HG03520 (cell line): ENCODE data around the gene BTBD10.

Experiments
- ATAC-seq: cut with Tn5 transposase; IDR thresholded peaks from one replicate; pipeline ENCODE4 v1.9.1; 2021; ENCODE audit warnings: mild to moderate bottlenecking, moderate library complexity; ENCODE audit not compliant: unreplicated experiment

Gene BTBD10

DNA sequence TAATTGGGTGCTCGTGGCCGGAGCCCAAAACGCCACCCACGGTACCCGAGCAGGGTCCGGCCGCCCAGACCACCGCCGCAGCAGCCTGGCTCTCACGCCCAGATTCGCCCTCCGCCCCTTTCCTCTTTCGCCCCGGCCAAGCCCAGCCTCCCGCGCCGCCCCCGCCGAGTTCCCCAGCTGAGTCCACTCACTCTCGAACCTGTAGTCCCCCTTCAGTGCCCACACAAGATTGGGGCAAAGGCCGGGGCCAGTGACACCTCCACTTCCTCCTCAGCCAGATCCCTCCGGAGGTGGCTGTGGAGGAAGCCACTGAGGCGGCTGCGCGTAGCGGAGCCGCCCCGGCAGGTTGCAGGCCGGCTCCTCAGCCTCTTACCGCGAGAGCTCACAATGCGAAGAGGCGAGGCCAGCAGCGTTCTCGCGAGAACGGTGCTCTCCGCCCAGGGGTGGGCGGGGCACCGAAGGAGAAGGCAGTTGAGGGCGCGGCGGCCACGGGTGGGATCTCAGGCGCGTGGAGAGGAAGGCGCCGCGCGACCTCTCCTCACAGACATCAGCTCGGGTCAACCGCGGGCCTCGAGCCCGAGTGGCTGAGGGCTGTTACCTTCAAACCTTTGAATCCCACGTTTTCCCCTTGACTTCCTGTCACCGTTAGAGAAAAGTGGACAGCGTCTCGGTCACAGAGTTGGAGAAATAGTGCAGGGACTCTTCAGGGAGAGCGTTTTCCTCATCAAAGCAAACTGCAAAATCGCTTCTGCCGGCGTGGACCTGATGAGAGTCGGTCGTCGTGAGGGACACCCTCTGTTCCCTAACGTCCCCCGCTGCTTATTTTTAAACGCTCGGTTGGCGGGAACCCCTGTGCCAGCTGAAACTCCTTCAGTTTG lies at the start of gene BTBD10:
Gene BTBD10, minus strand, starts transcription at position 322 of the 878 bp plus-strand sequence. CDS start 18,098 bp downstream, outside the sequence.
- peak; percentile 97 for ATAC-seq

DNA sequence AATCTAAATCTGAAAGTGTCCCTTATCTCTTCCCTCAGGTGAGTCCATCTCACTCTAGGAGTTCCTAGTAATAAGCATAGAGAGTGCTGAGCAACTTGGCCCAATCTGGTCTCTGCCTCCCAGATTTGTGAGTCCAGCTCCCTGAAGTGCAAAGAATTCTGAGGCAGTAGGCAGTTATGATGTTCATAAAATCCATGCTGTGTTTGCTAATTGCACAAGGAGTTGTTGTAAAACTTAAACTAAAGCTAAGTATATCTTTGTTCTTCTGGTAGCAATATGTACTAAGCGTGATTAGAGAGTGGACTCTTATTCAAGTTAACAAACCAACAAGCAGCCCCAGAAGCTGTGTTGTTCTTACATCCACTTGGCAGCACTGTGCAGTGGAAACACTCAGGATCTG lies 40.4 kb upstream of the BTBD10 start:
- no peak for ATAC-seq

DNA sequence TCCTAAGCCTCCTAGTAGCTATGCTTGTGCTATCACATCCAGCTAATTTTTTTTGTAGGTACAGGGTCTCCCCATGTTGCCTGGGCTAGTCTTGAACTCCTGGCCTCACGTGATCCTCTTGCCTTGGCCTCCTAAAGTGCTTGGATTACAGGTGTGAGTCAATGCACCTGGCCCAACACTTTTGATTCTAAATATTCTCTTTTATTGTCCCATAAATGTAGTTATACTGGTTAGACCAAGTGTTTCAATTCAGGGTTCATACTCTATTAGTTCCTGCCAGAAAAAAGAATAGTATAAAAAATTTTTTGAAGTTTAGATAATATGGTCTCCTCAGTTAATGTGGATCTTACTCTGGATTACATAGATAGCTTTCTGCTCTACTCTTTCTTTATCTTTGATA lies 39.5 kb upstream of the BTBD10 start:
- no peak for ATAC-seq

DNA sequence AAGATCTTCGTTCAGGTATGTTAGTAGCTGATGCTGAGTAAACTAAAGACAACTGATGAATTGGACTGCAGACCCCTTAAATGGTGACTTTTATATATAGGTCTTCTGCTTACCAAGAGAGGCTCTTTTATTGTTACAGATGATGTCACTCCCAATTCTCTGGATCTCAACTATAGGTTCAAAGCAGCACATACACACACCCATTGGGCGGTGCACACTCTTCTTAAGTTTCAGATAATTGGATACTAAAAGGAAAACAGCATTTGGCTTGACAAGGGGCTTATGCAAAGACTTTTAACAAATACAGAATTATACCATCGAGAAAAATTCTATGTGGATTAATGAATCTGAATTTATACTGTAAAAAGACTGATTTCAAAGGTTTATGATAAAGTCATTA lies 32.9 kb upstream of the BTBD10 start, which contains the start of gene PTH:
Gene PTH, minus strand, starts transcription at position 69 of the 400 bp plus-strand sequence. CDS start 3,142 bp downstream, outside the sequence.
- no peak for ATAC-seq

DNA sequence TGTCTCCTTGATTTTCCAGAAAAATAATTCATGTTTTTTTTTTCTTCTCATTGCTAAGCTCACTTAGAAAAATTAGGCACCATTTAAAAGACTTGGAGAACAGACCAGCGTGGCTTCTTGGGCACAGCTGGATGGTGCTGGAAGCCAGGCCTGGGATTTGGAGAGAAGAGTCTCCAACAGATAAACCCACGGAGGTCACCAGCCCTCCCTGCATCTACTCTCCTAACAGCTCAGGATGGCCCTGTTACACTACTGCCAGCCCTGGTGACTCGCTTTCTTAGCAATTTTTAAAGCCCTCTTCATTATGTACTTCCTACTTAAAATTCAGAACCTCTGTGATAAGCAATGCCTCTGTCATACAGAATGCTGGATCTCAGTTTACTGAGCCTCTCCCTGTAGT lies 31.0 kb upstream of the BTBD10 start:
- no peak for ATAC-seq

DNA sequence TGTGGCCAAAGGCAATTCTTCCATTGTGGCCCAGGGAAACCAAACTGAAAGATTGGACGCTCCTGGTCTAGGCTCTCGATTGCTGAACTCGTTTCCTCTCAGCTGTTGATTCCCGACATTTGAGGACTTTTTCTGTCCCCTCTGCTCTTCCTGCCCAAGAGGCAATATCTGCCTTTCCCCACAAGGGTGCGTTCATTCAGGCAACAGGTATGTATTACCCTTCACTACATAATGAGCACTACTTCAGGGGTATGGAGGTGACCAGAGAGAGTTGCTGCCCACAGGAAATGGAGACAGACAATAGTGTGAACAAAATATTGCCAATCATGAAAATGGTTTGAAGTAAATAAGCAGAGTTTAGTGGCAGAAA lies 24.6 kb upstream of the BTBD10 start:
- no peak for ATAC-seq

DNA sequence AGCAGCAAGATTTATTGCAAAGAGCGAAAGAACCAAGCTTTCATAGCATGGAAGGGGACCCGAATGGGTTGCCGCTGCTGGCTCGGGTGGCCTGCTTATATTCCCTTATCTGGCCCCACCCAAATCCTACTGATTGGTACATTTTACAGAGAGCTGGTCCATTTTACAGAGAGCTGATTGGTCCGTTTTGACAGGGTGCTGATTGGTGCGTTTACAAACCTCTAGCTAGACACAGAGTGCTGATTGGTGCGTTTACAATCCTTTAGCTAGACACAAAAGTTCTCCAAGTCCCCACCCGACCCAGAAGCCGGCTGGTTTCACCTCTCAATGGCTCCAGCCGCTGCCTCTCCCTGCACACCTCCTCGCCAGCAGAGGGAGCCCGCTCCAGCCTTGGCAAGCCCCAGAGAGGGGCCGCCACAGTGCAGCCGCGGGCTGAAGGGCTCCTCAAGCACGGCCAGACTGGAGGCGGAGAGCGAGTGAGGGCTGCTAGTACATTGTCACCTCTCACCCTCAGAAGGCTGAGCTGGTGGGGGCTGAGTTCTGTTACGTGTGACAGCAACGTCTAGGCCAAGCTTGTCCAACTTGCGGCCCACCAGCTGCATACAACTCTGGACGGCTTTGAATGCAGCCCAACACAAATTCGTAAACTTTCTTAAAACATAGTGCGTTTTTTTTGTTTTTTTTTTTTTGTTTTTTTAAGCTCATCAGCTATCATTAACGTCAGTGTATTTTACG lies 24.1 kb upstream of the BTBD10 start:
- ATAC-seq: no peak

DNA sequence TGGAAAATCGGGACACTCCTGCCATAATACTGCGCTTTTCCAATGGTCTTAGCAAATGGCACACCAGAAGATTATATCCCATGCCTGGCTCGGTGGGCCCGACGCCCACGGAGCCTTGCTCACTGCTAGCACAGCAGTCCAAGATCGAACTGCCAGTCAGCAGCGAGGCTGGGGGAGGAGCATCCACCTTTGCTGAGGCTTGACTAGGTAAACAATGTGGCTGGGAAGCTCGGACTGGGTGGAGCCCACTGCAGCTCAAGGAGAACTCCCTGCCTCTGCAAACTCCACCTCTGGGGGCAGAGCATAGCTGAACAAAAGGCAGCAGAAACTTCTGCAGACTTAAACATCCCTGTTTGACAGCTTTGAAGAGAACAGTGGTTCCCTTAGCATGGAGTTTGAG lies 17.2 kb upstream of the BTBD10 start:
- no peak for ATAC-seq

DNA sequence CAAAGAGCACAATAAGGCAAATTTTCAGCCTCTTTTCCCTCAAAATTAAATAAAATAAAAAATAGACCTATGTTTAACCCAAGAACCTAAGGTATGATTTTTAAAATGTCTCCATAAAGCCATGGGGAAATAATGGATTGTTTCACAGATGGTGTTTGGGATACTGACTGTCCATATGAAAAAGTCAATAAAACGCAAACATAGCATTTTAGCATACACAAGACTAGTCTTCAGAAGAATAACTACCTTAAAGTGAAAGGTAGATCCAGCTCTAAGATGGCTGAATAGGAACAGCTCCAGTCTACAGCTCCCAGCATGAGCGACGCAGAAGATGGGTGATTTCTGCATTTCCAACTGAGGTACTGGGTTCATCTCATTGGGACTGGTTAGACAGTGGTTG lies 16.7 kb upstream of the BTBD10 start:
- ATAC-seq: no peak

DNA sequence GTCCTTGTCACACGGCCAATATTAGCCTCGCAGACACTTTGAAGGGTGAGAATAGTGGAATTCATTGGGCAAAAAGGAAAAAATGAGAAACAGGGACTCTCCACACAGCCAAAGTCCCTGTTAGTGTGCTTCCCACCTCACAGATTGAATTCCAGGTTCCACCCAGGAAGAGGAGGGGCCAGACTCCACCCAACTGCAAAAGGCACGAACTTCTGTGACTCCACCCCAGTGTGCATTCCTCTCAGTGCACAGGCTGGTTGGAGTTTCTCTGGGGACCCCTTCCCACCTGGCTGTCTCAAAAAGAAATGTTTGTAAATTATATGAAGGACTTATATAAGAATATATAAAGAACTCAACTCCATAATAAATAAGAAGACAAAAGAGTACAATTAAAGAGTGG lies 12.1 kb upstream of the BTBD10 start:
- no peak for ATAC-seq

DNA sequence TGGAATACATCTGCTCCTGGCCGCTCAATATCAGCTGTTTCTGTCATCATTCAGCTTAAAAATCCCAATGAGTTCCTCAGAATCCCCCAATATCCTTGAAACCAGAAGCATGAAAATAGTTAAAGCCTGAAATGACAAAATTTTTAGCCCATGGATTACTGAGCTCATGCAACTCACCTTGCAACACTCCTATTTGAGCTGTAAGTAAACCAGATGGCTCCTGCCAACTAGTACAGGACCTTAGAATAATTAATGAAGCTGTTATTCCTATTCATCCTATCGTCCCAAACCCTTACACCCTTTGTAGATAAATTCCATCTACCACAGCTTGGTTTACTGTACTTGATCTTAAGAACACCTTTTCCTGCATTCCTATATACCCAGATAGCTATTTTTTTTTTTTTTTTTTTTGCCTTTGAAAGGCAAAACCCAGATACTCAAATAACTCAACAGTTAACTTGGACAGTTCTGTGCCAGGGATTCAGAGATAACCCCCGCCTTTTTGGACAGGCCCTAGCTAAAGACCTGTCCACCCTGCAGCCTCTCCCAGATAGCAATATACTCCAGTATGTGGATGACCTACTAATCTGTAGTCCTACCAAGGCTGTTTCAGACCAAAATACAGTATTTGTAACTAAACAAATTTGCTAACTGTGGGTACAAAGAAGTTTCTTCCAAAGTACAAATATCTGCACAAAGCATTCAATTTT lies 10.1 kb upstream of the BTBD10 start:
- no peak for ATAC-seq

DNA sequence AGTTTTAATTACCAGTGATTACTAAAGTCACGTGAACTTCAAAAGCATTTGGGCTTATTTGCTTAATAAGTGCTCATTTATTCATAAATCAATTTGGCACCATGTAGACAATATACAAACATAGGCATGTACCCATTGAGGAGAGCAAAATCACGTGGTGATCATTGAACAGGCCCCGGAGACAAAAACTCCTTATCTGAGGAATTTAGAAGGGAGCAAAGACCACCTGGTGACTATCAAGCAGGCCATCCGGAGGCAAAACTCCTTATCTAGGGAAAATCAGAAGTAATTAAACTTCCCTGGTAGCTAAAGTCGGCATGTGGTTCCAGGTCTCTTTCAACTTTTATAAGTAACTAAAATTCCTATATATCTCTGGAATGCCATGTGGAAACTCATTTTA lies 5.7 kb upstream of the BTBD10 start:
- no peak for ATAC-seq

DNA sequence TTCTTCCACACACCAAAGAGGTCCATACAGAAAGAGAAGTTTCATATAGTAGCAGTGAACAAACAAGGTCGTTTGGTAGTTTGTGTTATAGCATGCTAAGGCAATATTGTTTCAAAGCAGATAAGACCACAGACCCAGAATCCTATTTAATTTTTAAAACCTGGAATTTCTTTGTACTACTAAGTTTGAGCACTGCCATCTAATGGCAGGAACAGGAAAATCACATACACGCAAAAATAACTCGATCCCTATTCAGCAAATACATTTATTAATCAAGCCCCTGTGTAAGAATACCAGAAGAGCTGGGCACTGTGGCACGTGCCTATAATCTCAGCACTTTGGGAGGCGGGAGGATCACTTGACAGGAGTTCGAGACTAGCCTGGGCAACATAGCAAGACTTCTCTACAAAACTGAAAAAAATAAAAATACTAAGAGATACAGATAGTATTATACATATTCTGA lies 2.9 kb upstream of the BTBD10 start:
- no peak for ATAC-seq

DNA sequence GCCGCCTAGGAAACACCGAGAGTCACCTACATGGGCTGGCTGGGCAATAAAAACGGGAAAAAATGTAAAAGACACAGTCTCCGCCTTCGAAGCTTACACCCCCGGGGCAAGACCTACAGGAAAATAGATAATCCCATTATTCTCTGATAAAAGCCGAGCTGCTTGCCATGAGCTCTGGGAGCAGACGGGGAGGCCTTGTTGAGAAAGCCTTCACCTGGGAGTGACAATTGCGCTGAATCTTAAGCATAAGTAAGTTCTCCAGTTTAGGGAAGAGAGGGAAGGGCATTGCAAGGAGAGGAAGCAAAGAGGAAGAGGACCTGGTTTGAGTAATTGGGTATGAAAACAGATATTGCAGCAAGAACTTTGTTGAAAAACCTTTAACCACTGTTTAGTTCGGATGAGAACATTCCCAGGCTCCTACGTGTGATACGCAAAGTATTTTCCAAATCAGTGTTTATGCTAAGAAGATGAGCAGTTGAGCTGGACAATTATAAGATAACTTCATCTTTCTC lies 813 bp upstream of the BTBD10 start:
- ATAC-seq: no peak

DNA sequence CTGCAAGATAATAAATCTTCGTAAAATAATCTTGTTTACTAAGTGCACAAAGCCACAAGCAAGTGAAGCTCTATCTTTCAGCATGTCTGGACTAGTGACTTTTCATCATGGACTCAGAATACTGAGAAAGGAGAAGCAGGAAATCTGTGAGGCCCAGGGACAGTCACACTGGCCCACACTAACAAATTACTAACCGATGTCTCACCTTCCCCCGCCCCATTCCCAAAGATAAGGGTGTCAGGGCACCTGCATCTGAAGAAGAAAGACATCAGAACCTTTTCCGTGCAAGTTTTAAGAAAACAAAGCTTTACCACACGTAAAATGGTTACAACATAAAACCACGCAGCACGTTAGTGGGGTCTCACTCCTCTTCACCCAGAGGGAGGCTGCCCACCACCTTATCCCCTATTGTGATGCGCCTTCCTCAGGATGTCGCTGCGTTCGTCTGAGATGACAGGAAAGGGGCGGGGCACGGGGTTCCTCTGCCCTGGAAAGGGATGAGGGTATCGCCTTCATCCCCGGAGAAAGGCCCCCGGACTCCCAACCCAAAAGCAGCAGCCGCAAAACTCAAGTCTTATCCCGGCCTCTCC lies 616 bp downstream of the BTBD10 start:
- ATAC-seq: peak; percentile 21

DNA sequence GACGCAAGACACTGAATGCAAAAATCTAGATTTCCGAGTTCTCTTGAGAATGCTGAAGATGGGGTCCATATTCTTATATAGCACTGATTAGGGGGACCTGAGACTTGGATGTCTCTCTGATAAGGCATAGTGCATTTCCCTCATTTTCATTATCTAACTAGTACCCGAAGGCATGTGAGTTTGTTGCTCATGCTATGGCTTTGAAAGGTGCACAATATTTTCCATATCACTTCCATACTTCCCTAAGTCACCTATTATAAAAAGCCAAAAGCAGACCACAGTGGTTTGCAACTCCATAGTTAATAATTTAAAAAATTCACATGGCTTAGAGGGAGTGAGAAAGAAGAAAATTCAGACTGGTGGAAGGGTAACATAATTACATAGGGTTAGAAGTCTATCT lies 1.7 kb downstream of the BTBD10 start:
- no peak for ATAC-seq

DNA sequence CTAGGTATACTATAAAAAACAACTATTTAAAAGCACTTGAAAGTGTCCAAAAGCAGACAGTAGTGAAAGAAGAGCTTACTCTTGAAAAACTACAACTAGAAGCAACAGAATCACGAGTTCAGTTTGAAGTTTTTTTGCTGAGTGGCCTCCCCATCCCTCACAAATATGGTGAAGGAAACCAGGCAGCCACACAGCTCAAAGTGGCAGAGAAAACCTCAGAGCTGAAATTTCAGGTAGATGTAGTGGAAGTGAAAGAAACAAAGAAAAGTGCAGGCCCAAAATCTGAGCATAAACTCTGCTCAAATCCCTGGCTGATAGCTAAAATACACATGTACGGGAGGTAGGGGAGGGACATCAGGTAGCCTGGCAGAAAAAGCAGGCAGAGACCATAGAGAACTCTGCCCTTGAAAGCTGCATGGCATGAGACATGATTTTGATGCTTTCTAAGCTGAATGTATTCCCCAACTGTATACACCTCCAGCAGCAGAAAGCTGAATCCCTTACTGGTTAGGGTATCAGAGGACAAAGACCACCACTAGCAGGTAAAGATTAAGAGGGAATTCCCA lies 12.1 kb downstream of the BTBD10 start:
- ATAC-seq: no peak

DNA sequence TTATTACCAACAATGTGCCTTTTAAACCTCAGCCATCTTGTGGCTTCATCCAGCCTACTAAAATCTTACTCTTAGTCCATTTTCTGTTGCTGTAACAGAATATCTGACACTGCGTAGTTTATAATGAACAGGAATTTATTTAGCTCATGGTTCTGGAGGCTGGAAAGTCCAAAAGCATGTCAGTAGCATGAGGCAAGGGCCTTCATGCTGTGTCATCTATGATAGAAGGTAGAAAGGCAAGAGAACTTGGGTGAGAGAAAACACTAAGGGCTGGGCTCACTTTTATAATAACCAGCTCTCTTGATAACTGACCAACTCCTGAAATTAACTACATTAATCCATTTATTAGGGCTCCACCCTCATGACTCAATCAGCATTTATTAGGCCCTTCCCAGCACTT lies 13.5 kb downstream of the BTBD10 start:
- no peak for ATAC-seq

DNA sequence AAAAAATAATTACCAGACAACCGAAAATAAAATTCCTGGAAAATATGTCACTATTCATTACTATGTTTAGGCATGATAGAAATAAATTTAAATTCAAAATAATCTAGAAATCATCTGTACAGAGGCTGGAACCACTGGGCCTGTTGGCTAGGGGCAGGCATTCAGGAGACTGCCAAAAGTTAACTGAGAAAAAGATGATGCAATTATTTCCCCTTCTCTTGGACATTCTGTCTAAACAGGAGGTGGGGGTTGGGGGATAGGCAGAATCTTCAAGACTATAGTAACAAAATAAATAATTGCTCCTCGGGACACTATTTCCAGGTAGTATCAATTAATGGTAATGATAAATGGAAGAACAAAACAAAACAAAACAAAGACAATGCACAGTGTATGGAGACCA lies 14.1 kb downstream of the BTBD10 start:
- no peak for ATAC-seq

DNA sequence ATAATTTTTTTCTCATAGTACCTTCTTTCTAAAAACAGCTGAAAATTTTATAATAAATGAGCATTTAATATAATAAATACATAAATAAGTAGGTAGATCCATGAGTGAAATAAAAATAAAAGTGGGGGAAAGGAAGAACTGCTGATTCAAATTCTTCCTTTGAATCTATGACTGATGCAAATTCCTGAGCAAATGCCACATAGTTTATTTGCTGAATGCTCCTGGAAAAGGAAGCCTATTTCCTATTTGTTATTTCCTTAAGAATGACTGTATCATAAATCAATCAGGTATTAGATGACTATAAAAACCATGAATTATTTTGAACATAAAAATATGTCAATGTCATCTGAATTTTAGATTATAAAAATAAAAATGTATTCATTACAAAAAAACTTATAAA lies 16.6 kb downstream of the BTBD10 start:
- ATAC-seq: no peak

DNA sequence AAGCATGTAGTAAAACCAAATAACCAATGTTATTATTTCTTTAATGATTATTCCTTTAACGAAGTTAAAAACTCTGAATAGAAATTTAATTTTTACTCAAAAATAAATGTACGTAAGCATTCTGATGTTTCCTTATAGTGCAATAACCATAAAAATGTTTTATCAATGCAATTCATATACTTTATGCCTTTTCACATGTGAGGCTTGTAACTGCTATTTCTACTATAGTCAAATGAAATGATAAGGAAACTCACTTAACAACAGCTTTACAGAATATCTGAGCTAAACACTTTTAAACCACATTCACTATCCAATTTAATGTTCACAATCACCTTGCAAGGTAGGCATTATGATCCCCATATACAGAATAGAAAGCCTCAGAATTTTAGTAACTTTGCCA lies 17.4 kb downstream of the BTBD10 start:
- ATAC-seq: no peak
